ENCODE results near the gene MTTP.

GRCh38 chr4:99615170-99615820 is 40.7 kb downstream of the MTTP start:
- TF ChIP-seq CTCF (conservative IDR thresholded peaks at IDR 0.05) = no peak
- TF ChIP-seq ZFX (IDR thresholded peaks at IDR 0.05) = no peak
